GM19035 (cell line): ENCODE results near the gene SULF2.

Source experiments
- ATAC-seq: cut with Tn5 transposase; IDR thresholded peaks from one replicate; pipeline ENCODE4 v1.9.1; 2021; ENCODE audit not compliant: unreplicated experiment

Gene SULF2

GRCh38 chr20:47688385-47689381, 96.6 kb downstream of the SULF2 start:
- no peak for ATAC-seq

GRCh38 chr20:47687095-47687987, 97.9 kb downstream of the SULF2 start:
- ATAC-seq, result no peak

GRCh38 chr20:47686545-47686944, 98.7 kb downstream of the SULF2 start:
- ATAC-seq, result no peak

- no peak for ATAC-seq
Measured at GRCh38 chr20:47684306-47685080, 100.8 kb downstream of the SULF2 start.

- ATAC-seq, result no peak
Measured at GRCh38 chr20:47682916-47683315, 102.4 kb downstream of the SULF2 start.

- no peak for ATAC-seq
Measured at GRCh38 chr20:47682028-47682783, 103.1 kb downstream of the SULF2 start.

- ATAC-seq, result no peak
Measured at GRCh38 chr20:47680804-47681529, 104.3 kb downstream of the SULF2 start.

GRCh38 chr20:47679462-47679861, 105.8 kb downstream of the SULF2 start:
- ATAC-seq, result no peak

GRCh38 chr20:47678536-47678935, 106.7 kb downstream of the SULF2 start:
- ATAC-seq, result no peak

GRCh38 chr20:47677635-47678453, 107.4 kb downstream of the SULF2 start:
- no peak for ATAC-seq

GRCh38 chr20:47676912-47677634, 108.2 kb downstream of the SULF2 start:
- no peak for ATAC-seq

- no peak for ATAC-seq
Measured at GRCh38 chr20:47676219-47676721, 109.0 kb downstream of the SULF2 start.

GRCh38 chr20:47675190-47676142, 109.8 kb downstream of the SULF2 start:
- no peak for ATAC-seq

GRCh38 chr20:47674686-47675085, 110.6 kb downstream of the SULF2 start:
- no peak for ATAC-seq

GRCh38 chr20:47674145-47674544, 111.1 kb downstream of the SULF2 start:
- no peak for ATAC-seq

- no peak for ATAC-seq
Measured at GRCh38 chr20:47673671-47673955, 111.7 kb downstream of the SULF2 start.
